HPDE6-E6E7 (cell line): ENCODE results near the gene IL12RB2.

ENCODE experiments used
- DNase-seq: peaks from one replicate; pipeline ENCODE4 v3.0.0; 2011; ENCODE audit warnings: missing footprints; ENCODE audit errors: extremely low spot score

Gene IL12RB2, protein sequence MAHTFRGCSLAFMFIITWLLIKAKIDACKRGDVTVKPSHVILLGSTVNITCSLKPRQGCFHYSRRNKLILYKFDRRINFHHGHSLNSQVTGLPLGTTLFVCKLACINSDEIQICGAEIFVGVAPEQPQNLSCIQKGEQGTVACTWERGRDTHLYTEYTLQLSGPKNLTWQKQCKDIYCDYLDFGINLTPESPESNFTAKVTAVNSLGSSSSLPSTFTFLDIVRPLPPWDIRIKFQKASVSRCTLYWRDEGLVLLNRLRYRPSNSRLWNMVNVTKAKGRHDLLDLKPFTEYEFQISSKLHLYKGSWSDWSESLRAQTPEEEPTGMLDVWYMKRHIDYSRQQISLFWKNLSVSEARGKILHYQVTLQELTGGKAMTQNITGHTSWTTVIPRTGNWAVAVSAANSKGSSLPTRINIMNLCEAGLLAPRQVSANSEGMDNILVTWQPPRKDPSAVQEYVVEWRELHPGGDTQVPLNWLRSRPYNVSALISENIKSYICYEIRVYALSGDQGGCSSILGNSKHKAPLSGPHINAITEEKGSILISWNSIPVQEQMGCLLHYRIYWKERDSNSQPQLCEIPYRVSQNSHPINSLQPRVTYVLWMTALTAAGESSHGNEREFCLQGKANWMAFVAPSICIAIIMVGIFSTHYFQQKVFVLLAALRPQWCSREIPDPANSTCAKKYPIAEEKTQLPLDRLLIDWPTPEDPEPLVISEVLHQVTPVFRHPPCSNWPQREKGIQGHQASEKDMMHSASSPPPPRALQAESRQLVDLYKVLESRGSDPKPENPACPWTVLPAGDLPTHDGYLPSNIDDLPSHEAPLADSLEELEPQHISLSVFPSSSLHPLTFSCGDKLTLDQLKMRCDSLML

DNA sequence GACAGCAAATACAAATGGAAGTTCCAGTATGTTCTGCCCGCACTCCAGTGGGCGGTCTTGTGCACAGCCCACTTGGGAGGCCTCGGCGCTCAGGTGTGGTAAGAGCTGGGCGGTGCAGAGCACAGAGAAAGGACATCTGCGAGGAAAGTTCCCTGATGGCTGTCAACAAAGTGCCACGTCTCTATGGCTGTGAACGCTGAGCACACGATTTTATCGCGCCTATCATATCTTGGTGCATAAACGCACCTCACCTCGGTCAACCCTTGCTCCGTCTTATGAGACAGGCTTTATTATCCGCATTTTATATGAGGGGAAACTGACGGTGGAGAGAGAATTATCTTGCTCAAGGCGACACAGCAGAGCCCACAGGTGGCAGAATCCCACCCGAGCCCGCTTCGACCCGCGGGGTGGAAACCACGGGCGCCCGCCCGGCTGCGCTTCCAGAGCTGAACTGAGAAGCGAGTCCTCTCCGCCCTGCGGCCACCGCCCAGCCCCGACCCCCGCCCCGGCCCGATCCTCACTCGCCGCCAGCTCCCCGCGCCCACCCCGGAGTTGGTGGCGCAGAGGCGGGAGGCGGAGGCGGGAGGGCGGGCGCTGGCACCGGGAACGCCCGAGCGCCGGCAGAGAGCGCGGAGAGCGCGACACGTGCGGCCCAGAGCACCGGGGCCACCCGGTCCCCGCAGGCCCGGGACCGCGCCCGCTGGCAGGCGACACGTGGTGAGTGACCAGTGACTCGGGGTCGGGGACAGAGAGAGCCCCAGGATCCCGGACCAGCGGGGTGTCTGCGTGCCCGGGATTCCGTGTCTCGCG, at the start of gene IL12RB2:
IL12RB2 (plus strand) TSS at position 623 of the 810 bp plus-strand sequence. CDS start 12,496 bp downstream, outside the sequence.
- DNase-seq, result peak; percentile 26

DNA sequence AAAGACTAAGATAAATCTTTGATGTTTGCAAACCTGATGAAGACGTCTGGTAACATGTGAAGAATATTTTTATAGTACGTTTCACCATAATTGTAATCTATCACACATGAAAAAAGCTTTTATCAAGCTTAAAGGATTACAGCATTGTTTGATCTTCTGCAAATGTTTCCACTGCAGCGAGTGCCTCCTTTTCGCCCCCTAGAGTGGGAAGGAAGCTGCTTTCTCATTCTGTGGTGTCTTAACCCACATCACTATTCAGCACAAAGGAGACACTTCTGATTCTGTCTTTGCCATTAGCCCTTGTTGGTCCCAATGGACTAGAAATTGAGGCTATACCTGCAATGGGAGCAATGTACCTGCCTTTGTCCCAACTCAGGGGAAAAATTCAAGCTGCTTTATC, 46.0 kb upstream of the IL12RB2 start:
- no peak for DNase-seq

GRCh38 chr1:67262735-67263134, 44.9 kb upstream of the IL12RB2 start:
- DNase-seq, result no peak

DNA sequence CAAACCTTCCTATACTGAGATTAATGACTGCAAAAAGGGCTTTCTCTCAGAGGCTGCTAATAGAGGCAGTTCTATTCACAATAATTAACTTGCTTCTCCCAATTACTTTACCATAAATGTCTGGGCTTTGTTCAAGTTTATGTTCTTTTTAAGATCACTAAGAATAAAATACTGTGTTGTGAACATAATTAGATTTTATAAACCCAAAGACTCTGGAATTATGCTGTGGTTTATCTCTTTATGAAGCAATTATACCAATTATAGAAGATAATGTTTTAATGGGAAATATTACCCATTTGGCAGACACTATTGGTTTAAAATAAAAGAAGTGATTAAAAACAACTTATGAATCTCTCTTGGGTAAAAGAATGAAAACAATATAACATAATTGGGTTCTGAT, 43.5 kb upstream of the IL12RB2 start:
- DNase-seq, result no peak

GRCh38 chr1:67264899-67265298, 42.8 kb upstream of the IL12RB2 start:
- no peak for DNase-seq

GRCh38 chr1:67269061-67269460, 38.6 kb upstream of the IL12RB2 start:
- DNase-seq, result no peak

GRCh38 chr1:67270541-67270940, 37.1 kb upstream of the IL12RB2 start:
- DNase-seq, result no peak

GRCh38 chr1:67273591-67273990, 34.1 kb upstream of the IL12RB2 start:
- no peak for DNase-seq

GRCh38 chr1:67274623-67275325, 32.9 kb upstream of the IL12RB2 start:
- no peak for DNase-seq

- DNase-seq, result no peak
Measured at GRCh38 chr1:67280696-67281095, 27.0 kb upstream of the IL12RB2 start.

- DNase-seq, result no peak
Measured at GRCh38 chr1:67281244-67281643, 26.4 kb upstream of the IL12RB2 start.

DNA sequence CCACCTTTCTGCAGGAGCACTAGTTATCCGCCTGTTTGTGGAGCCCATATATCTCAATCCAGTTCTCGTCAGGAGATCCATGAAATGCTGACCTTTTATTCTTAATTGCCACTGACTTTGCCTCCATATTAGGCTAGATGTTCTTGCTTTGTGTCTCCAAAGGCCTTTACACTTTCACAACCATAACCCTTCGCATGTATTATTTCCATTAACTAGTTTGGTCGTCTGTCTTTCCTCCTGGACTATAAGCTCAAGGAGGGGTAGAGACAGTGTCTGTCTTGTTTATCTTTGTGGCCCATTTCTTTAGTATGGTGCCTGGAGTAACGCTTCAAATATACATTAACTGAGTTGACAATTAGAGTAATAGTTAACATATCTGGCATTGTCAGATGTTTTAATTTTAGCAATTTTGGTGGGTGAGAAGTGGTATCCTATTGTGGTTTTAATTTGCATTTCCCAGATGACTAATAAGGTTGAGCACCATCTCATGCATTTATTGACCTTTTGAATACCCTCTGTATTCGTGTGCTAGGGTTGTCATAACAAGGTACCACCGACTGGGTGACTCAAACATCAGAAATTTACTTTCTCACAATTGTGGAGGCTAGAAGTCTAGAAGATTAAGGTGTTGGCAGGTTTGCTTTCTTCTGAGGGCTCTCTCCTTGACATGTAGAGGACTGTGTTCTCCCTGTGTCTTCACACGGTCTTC, 21.7 kb upstream of the IL12RB2 start:
- peak; percentile 6 for DNase-seq

- DNase-seq, result no peak
Measured at GRCh38 chr1:67290236-67290635, 17.4 kb upstream of the IL12RB2 start.

GRCh38 chr1:67294836-67295617, 12.6 kb upstream of the IL12RB2 start:
- no peak for DNase-seq

DNA sequence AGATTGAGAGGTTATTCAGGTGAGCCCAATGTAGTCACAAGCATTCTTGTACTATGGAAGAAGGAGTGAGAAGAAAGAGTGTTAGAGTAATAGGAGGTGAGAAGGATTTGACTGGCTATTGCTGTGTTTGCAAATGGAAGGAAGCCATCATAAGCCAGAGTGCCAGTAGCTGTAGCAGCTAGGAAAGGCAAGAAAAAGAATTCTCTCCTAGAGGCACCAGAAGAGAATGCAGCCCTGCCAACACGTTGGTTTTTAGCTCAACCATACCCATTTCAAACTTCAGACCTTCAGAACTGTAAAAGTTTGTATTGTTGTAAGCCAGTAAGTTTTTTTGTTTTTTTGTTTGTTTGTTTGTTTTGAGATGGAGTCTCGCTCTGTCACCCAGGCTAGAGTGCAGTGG, 8.9 kb upstream of the IL12RB2 start:
- no peak for DNase-seq

DNA sequence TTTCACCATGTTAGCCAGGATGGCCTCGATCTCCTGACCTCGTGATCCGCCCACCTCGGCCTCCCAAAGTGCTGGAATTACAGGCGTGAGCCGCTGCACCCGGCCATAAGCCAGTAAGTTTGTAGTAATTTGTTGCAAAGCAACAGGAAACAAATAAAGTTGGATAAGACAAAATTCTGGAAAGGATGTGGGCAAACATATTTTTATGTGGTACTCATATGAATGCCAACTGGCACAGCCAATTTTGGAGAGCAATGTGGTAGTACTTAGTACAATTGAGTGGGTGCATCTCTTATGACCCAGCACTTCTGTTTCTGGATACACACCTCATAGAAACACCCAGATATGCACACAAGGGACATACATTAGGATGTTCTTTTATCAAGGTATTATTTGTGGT, 8.4 kb upstream of the IL12RB2 start:
- DNase-seq, result no peak

GRCh38 chr1:67300561-67300960, 7.1 kb upstream of the IL12RB2 start:
- DNase-seq, result no peak

DNA sequence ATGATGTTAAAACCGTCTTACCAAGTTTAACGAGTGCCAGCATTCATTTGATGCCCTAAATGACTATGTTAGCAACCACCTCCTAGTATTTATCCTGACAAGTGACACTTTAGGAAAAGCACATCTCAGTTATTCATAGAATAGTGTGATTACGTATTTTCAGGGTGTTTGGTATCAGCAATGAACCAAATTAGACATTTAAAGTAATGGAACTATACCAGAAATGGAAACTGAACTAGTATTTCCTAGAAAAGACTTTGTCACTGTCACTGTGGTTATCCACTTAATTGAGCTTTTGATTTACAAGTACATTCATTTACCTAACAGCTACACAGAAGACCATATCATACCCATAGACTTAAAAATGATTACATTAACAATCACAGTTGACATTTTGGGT, 3.6 kb upstream of the IL12RB2 start:
- DNase-seq, result no peak

DNA sequence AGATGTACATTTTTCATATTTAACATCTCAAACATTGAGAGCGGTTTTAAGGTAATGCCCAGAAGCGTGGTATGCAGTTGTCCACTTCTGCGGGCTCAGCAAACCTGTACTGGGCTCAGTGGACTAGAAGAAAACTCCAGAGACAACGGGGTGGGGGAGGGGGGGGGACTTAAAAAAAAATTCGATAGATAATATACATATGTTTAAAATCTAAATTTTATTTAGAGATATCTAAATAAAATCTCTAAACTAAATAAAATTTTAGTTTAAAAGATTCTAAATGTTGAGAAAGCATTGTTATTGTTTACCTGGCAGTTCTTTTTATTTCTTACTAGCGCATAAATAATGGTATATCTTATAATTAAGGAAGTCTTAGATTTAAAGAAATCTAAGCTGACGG, 1.1 kb upstream of the IL12RB2 start:
- no peak for DNase-seq

- DNase-seq, result peak; percentile 13
Measured at GRCh38 chr1:67308136-67308535, 463 bp downstream of the IL12RB2 start.
